GM19025 (cell line): Measurements from ENCODE around the gene SNCG.

ENCODE experiments used
- ATAC-seq: cut with Tn5 transposase; IDR thresholded peaks from one replicate; pipeline ENCODE4 v1.9.1; 2021; ENCODE audit warnings: mild to moderate bottlenecking, low read depth, moderate library complexity; ENCODE audit not compliant: unreplicated experiment

Gene SNCG

GRCh38 chr10:86959737-86960002 lies 1.3 kb downstream of the SNCG start:
- ATAC-seq, result no peak

- ATAC-seq, result peak; percentile 65
These were observed 1.8 kb downstream of the SNCG start for GRCh38 chr10:86960003-86960862.

- ATAC-seq, result no peak
These were observed 2.5 kb downstream of the SNCG start for GRCh38 chr10:86960863-86961434.

- ATAC-seq, result no peak
These were observed 3.2 kb downstream of the SNCG start for GRCh38 chr10:86961481-86962091.

DNA sequence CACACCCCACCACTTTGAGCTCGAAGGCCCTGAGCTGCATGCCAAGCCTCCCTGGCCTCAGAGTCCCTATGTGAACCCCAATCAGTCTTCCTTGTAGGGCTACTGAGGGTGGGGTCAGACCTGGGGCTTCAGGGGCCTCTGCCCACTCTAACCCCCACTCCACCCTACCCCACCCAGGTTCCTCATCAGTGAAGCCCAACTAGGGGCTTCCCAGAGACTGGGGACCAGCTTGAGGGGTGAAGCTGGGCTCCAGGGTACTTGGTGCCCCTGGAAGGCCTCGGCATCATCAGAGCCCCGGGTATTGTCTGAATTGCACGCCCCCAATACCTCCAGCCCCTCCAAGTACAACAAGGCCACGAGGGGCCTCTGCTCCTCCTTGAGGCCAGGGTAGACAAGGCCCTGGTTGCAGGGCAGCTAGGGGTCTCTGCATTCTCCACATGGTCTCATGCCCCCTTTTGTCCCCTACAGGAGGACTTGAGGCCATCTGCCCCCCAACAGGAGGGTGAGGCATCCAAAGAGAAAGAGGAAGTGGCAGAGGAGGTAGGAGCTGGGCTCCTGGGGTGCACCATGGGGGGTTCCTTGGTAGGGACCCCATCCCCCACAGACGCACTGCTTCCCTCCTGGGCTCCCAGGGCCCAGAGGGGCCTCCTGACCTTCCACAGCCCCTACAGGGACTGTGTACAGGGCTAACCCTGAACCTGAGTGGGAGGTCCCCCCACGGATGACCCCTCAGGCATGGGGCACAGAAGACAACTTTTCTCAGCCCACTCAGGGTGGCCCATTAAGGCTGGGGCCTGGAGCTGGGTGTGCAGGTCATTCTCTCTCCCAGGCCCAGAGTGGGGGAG lies 4.0 kb downstream of the SNCG start:
- no peak for ATAC-seq

DNA sequence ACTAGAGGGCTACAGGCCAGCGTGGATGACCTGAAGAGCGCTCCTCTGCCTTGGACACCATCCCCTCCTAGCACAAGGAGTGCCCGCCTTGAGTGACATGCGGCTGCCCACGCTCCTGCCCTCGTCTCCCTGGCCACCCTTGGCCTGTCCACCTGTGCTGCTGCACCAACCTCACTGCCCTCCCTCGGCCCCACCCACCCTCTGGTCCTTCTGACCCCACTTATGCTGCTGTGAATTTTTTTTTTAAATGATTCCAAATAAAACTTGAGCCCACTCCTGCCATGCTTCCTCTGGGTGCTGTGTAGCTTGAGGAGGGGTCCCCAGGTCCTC lies 4.5 kb downstream of the SNCG start:
- ATAC-seq, result no peak

DNA sequence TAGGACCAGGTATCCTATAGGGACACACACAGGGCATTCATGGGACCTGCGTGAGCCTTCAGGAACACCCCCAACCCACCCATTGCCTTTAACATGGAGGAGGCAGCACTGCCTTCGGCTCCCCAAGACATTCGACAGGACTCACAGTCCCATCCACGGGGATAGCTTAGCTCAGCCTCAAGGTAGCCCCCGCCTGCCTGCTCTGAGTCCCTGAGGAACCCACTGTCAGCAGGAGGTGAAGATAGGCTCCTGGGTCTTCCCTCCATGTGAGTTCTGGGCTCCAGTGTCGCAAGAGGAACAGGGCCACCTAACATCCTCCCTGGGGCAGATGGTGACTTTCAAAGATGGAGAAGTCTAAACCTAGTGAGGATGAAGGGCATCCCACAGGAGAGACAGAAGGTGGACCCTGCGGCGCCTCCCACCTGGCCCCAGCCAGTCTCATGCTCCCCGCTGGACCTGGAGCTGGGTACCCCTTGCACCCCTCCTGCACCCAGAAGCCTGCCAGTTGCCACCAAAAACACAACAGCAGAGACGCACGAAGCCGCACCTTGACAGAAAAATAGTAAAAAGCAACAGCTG lies 5.0 kb downstream of the SNCG start:
- ATAC-seq, result no peak

DNA sequence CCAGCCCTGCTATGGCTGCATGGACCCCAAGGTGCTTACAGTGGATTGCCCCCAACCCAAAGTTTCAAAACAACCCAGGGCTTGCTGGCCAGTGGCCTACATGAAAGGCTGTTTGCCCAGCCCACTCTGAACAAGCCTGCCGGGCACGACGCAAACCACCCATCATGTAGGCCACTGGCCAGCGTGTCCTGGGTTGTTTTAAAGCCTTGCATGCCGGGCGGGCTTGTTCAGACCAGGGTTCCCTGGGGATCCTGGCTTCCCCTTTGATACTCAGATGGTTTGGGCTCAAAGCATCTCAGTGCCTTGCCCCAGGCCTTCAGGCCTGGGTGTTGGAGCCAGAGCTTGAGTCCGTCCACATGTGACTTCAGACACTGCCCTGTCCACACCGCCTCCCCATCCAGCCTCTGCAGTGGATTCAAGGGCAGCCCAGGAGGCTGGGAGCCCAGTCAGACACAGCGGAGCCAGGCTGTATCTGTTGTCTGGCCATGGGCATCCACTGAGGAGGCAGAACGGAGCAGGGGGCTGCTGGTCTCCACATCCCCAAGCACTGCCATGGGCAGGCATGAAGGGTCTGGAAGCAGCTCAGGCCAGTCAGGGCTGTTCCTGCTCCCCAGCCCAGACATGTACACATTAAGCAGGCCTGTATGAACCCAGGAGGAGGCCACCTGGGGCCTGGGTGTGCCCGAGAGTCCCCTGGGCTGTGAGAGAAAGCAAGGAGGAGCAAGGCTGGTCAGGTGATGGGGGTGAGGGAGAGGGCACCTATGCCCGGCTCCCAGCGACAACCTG lies 5.9 kb downstream of the SNCG start:
- ATAC-seq, result no peak

GRCh38 chr10:86964847-86965190 lies 6.4 kb downstream of the SNCG start:
- ATAC-seq, result no peak

DNA sequence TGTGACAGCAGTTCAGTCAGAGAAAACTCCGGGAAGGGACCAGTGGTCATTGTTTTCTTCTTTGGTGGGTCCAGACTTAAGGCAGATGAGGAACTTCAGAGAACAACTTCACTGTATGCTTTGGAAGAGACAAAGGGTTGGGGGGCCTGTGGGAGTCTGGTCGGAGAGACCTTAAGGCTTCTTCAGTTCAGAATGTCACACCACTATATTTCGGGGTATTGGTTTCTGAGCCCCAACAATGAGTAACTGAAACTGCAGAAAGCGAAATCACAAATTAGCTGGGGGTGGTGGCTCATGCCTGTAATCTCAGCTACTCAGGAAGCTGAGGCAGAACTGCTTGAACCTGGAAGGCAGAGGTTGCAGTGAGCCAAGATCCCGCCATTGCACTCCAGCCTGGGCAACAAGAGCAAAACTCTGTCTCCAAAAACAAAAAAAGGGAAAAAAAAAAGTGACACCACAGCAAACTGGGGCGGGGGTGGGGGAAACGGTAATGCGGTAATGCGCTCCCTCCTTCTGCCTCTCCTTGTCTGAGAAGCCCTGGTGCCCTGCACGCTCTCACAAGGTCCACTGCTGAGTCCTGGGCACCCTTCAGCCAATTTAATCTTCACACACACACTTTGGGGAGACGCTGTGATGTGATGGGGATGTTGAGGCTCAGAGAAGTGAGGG lies 7.7 kb downstream of the SNCG start:
- ATAC-seq, result no peak

GRCh38 chr10:86967481-86967941 lies 9.1 kb downstream of the SNCG start:
- no peak for ATAC-seq

DNA sequence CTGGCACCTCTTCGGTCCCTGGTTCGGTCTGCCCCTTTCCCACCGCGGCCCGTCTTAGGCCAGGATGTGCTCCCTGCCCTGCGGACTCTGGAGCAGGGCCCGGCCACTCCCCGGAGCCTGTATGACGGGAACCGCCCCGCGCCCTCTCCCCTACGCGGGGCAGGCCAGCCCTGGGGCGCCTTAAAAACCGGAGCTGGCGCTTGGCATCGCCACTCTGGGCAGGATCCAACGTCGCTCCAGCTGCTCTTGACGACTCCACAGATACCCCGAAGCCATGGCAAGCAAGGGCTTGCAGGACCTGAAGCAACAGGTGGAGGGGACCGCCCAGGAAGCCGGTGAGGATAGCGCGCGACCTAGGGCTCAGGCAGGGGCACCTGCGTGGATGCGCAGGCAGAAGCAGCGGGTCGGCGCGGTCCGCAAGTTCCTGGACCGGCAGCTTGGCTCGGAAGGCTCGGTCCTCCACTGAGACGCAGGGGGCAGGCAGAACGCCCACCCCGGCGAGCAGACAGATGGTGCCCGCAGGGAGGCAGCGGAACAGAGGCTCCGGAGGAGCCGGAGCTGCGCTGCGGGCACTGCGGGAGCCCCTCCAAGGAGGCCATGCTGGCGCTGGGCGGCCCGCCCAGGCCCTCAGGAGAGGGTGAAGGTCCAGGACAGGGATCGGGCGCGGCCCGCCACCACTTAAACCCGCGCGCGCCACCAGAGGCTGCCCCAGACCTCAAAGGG lies 10.0 kb downstream of the SNCG start, which contains the start of gene ADIRF:
ADIRF (plus strand) TSS at position 212 of the 723 bp plus-strand sequence; CDS start at position 275, 63 bp downstream.
- no peak for ATAC-seq

GRCh38 chr10:86968994-86969355 lies 10.6 kb downstream of the SNCG start:
- ATAC-seq, result no peak

- no peak for ATAC-seq
These were observed 11.1 kb downstream of the SNCG start for GRCh38 chr10:86969421-86970041.

GRCh38 chr10:86970162-86970981 lies 12.0 kb downstream of the SNCG start:
- ATAC-seq, result no peak

DNA sequence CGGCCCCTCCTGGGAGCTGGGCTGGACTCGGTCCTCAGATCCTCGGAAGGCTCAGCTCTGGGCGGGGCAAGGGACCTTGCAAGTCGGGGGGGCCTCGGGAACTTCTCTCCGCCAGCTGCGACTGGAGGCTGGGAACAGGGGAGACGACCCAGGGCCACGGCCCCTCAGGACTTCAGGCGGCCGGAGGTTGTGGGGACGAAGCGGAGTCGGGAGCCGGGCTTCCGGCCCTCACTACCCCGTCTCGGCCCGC lies 12.5 kb downstream of the SNCG start:
- ATAC-seq, result no peak

GRCh38 chr10:86971232-86971991 lies 13.0 kb downstream of the SNCG start:
- peak; percentile 86 for ATAC-seq
